Right lung (tissue), 5 donors: ENCODE measurements around the gene ABLIM2. TPM values are rescaled to one million over a fixed set of nuclear protein-coding genes. Genes with fewer than 3 reads are reported as not detected.
"Not testable (repeated sequence)": the region's sequence is repeated elsewhere in the genome, so short reads cannot be mapped to it uniquely, and the experiment has no call there.

Source experiments
- DNase-seq, 2 donors: peaks; one replicate each; pipeline ENCODE4 v3.0.0-alpha.2; 2013
- polyA plus RNA-seq, 5 donors: library from polyadenylated mRNA; unstranded; fragments of 120-200 nt; gene quantifications; one replicate each; pipeline versions ENCODE4 v1.2.1 to v1.2.3, GENCODE V29; 2013; ENCODE audit warnings: inconsistent platforms in 1 of 5, low replicate concordance in 1 of 5; ENCODE audit not compliant: insufficient read length in 5 of 5, insufficient read depth in 1 of 5

Gene ABLIM2
- polyA plus RNA-seq, 5 donors: 5.9 to 7.1 (median 6.1) TPM

- no peak for DNase-seq
Measured at GRCh38 chr4:7941965-7942496, 216.6 kb downstream of the ABLIM2 start.

GRCh38 chr4:7941111-7941964, 217.3 kb downstream of the ABLIM2 start:
- no peak for DNase-seq

GRCh38 chr4:7939377-7940108, 219.1 kb downstream of the ABLIM2 start, which contains the start of gene AFAP1:
Gene AFAP1 (minus strand): TSS chr4:7939861. CDS start chr4:7872078, 67,783 bp downstream.
- peak; percentile 88 for DNase-seq

GRCh38 chr4:7938609-7939376, 219.8 kb downstream of the ABLIM2 start:
- peak in 1 of 2 donors; percentile 45 for DNase-seq

- DNase-seq: no peak
Measured at GRCh38 chr4:7938266-7938608, 220.4 kb downstream of the ABLIM2 start.

- DNase-seq: no peak
Measured at GRCh38 chr4:7937006-7937405, 221.6 kb downstream of the ABLIM2 start.

GRCh38 chr4:7933651-7934510, 224.7 kb downstream of the ABLIM2 start:
- no peak for DNase-seq

- DNase-seq: no peak
Measured at GRCh38 chr4:7932287-7932686, 226.3 kb downstream of the ABLIM2 start.

GRCh38 chr4:7929118-7929951, 229.3 kb downstream of the ABLIM2 start:
- no peak for DNase-seq

- DNase-seq: no peak
Measured at GRCh38 chr4:7928711-7929110, 229.9 kb downstream of the ABLIM2 start.

GRCh38 chr4:7926822-7927221, 231.8 kb downstream of the ABLIM2 start:
- DNase-seq: no peak

GRCh38 chr4:7924570-7924969, 234.0 kb downstream of the ABLIM2 start:
- no peak for DNase-seq

GRCh38 chr4:7924163-7924562, 234.4 kb downstream of the ABLIM2 start:
- no peak for DNase-seq

GRCh38 chr4:7922466-7922865, 236.1 kb downstream of the ABLIM2 start:
- DNase-seq: no peak

- DNase-seq: no peak
Measured at GRCh38 chr4:7918981-7919380, 239.6 kb downstream of the ABLIM2 start.

- not testable (repeated sequence) for DNase-seq
Measured at GRCh38 chr4:7918187-7918586, 240.4 kb downstream of the ABLIM2 start.

GRCh38 chr4:7917669-7918068, 240.9 kb downstream of the ABLIM2 start:
- DNase-seq: no peak

- DNase-seq: no peak
Measured at GRCh38 chr4:7915875-7916242, 242.8 kb downstream of the ABLIM2 start.
